ENCODE results near the gene MYRFL.

Gene MYRFL

DNA sequence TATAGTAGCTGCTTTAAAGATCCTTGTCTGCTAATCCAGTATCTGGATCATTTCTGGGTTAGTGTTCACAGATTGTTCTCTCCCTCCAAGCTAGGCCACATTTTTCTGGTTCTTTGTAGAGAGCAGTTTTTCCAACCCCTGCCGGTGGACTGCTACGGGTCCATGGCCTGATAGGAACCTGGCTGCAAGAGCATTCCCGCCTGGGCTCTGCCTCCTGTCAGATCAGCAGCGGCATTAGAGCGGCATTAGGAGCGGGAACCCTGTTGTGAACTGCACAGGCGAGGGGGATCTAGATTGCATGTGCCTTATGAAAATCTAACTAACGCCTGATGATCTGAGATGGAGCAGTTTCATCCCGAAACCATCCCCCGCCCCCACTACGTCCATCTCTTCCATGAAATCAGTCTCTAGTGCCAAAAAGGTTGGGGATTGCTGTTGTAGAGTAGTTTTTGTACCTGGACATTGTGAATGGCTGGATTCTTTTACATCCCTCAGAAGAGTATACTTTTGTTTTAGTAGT lies 50.4 kb downstream of the MYRFL start:
- no peak for DNase-seq (ENCODE audit: low read depth)
- no peak overlapping the region for H3K4me3 ChIP-seq (ENCODE audit: control insufficient read depth, low read depth, low read length)
- TF ChIP-seq, protein P1, sequence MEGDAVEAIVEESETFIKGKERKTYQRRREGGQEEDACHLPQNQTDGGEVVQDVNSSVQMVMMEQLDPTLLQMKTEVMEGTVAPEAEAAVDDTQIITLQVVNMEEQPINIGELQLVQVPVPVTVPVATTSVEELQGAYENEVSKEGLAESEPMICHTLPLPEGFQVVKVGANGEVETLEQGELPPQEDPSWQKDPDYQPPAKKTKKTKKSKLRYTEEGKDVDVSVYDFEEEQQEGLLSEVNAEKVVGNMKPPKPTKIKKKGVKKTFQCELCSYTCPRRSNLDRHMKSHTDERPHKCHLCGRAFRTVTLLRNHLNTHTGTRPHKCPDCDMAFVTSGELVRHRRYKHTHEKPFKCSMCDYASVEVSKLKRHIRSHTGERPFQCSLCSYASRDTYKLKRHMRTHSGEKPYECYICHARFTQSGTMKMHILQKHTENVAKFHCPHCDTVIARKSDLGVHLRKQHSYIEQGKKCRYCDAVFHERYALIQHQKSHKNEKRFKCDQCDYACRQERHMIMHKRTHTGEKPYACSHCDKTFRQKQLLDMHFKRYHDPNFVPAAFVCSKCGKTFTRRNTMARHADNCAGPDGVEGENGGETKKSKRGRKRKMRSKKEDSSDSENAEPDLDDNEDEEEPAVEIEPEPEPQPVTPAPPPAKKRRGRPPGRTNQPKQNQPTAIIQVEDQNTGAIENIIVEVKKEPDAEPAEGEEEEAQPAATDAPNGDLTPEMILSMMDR (conservative IDR thresholded peaks at IDR 0.05; ENCODE audit: control insufficient read depth, insufficient read depth, low read depth, low read length) = no peak

DNA sequence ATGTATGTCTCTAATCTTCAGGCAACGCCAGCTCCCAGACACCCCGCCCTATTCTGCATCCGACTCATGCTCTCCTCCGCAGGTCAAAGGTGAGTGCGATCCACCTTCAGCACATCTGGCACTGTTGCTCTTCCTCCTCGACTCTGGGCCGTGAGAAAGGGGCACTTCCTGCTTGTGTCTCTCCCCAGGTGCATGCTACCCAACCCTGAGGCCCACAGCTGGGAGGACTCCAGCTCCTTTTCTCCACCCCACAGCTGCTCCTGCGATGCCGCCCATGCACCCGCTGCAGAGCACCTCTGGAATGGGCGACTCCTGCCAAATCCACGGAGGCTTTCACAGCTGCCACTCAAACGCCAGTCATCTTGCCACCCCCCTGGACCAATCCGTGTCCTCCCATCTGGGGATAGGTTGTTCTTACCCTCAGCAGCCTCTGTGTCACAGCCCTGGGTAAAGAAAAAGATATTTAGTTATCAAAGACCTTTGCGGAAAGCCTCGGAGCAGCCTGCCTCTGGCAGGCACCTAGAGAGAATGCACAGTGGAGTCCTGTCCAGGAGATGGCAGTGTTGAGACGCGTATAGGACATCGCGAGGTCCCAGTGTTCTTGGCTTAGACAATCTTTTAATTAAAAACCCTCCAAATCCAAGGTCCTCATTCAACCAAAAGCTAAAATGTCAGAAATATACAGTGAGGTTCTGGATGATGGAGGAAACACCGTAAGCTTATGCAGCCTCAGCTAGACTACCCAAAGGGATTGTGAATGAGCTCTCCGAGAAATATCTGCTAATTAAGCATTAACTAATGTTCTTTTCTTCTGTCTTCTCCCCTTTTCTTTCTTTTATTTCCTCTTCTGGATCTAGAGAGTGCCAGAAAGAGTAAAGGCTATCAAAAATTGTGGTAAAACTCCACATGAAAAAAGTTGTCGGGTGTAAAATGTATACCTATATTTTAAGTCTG lies 54.3 kb downstream of the MYRFL start:
- peak overlapping the region; percentile 41 for H3K4me3 ChIP-seq (ENCODE audit: control insufficient read depth, low read depth, low read length)
- TF ChIP-seq, protein P1 (conservative IDR thresholded peaks at IDR 0.05; ENCODE audit: control insufficient read depth, insufficient read depth, low read depth, low read length) = peak; percentile 92
- peak; percentile 78 for DNase-seq (ENCODE audit: low read depth)

DNA sequence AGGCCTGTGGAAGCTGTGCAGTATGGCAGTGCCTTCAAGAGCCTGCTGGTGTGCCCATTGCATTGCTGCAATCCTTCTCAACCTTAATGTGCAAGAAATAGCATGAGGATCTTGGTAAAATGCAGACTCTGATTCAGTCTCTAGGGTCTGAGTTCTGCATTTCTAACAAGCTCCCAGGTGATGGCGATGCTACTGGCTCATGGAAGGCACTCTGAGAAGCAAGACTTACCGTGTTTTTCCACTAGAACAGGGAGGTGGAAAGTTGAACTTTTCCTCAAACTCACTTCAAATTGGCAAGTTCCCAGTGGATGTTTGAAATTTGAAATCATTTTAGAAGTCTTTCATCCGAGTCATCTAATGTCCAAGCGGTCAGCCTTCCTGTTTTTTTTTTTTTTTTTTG lies 55.5 kb downstream of the MYRFL start:
- peak; percentile 36 for DNase-seq (ENCODE audit: low read depth)

DNA sequence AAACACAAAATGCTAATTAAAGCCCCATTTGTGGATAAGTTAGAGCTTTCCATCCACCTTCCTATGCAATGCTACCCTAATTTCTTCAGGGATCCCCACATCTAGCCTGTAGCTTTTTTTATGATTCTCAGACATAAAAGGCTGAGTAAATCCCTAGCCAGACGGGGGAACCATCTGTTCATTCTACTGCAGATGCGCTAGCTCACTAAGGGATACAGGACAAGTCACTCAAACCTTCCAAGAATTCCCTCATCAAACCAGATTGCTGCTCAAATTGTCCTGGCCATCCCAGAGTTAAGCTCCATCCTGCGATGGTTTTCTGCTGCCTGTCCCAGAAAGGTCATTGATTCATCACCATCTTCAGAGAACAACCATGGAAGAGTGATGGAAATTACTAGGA lies 56.7 kb downstream of the MYRFL start:
- TF ChIP-seq, protein P1 (conservative IDR thresholded peaks at IDR 0.05; ENCODE audit: control insufficient read depth, insufficient read depth, low read depth, low read length) = no peak
- H3K4me3 ChIP-seq (ENCODE audit: control insufficient read depth, low read depth, low read length) = no peak overlapping the region
- no peak for DNase-seq (ENCODE audit: low read depth)

More for the DNA sequence above, 55.5 kb downstream of the MYRFL start:
- no peak overlapping the region for H3K4me3 ChIP-seq (ENCODE audit: control insufficient read depth, low read depth, low read length)
- TF ChIP-seq, protein P1 (conservative IDR thresholded peaks at IDR 0.05; ENCODE audit: control insufficient read depth, insufficient read depth, low read depth, low read length) = peak; percentile 6

DNA sequence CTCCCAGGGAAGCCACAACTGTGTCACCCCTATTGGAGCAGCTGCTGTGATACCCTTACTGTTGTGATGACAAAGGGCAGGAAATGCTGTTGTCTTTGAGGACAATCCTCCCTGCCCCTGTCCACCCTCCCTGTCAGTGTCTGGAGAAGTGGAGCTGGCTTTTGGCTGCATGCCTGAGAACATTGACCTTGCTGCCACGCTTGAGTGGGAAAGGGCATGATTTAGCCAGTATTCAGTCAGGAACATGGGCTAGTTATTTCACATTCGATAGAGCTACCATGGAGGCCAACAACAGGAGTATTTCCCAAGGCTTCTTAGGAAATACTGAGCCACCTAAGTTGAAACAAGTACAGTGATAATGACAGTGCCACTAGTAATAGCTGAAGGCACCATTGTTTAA lies 59.4 kb downstream of the MYRFL start:
- TF ChIP-seq, protein P1 (conservative IDR thresholded peaks at IDR 0.05; ENCODE audit: control insufficient read depth, insufficient read depth, low read depth, low read length) = no peak
- H3K4me3 ChIP-seq (ENCODE audit: control insufficient read depth, low read depth, low read length) = no peak overlapping the region
- DNase-seq (ENCODE audit: low read depth) = no peak

DNA sequence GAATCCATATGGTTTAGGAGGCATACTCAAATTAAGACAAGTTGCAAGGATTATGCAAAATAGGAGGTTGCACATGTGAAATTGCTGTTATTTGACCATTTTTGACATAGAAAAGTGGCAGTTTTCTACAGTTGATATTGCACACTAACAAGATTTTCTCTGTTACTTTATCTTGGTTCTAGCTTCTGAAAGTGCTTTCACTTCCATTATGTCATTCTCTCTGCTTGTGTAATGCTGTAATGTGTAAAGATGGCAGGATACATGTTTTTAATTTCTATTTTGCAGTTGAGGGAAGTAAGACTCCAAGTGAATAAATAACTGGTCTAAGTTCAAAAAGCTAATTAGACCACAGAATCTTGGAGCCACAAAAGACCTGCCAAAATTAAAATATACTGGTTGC lies 60.6 kb downstream of the MYRFL start:
- TF ChIP-seq, protein P1 (conservative IDR thresholded peaks at IDR 0.05; ENCODE audit: control insufficient read depth, insufficient read depth, low read depth, low read length) = no peak
- no peak for DNase-seq (ENCODE audit: low read depth)
- no peak overlapping the region for H3K4me3 ChIP-seq (ENCODE audit: control insufficient read depth, low read depth, low read length)
